ENCODE measurements around the gene MOGAT1. TPM values are rescaled to one million over a fixed set of nuclear protein-coding genes. Genes with fewer than 3 reads are reported as not detected.
A peak's percentile ranks its signal among the peaks of the same experiment; 100 is the strongest.

The MOGAT1 gene
- not detected for total RNA-seq (2021; ENCODE audit: unreplicated experiment)
- not detected for polyA plus RNA-seq (2012; ENCODE audit: insufficient read length)
- Bru-seq, nascent RNA, result percentile 15 among the genes with signal in this experiment
- BruChase-seq, experiment 1, labeled RNA remaining after a 2-hour chase, result percentile 2 among the genes with signal in this experiment
- BruChase-seq, experiment 2, labeled RNA remaining after a 6-hour chase, result percentile 5 among the genes with signal in this experiment
- long read RNA-seq, result 0 reads

- Histone ChIP-seq H3K9me3 (ENCODE audit: control insufficient read depth, insufficient read depth, low read depth, low read length) (no peaks in the 10 kb centered on the region), H3K27ac (ENCODE audit: low read length) (no peak within 1 kb of the TSS), H3K4me1 (ENCODE audit: control insufficient read depth, insufficient read depth, low read length) (peaks cover 3% of the 10 kb centered on the region; the same call in 1 of the 2 replicates), H3K4me3 (ENCODE audit: low read depth in 2 of 2, low read length in 2 of 2) (peak within 1 kb of the TSS; percentile 42 to 52), H3K36me3 (ENCODE audit: control insufficient read depth, insufficient read depth, low read length) (no peaks in the 10 kb centered on the region), H3K27me3 (ENCODE audit: control insufficient read depth, insufficient read depth, low read length) (no peaks in the 10 kb centered on the region)
- CTCF ChIA-PET, result no interaction called here
- TF ChIP-seq CTCF (IDR thresholded peaks at IDR 0.05), result no peak
- TF ChIP-seq POLR2AphosphoS5 (IDR thresholded peaks at IDR 0.05; ENCODE audit: low read depth, low read length), result no peak
- no peak for TF ChIP-seq SIN3A (IDR thresholded peaks at IDR 0.05; ENCODE audit: borderline replicate concordance, insufficient read depth, low read depth, low read length)
- TF ChIP-seq TCF7L2 (IDR thresholded peaks at IDR 0.05; ENCODE audit: low read depth, low read length), result no peak
- no peak for TF ChIP-seq REST (IDR thresholded peaks at IDR 0.05; ENCODE audit: insufficient read depth in 1 of 2, low read depth in 2 of 2, low read length in 1 of 2)
- ATAC-seq (peak; percentile 90), DNase-seq (ENCODE audit: low read depth, low spot score) (no peak)
- POLR2A ChIA-PET, result no interaction called here
- BruUV-seq (replicated peaks), result no TSS peak
- in situ Hi-C loops (cut with HindIII; ENCODE audit: low pct_unique_long_range_greater_than_20kb, low sequenced_read_pairs) (no loop called here), intact Hi-C loops (cut with micrococcal nuclease; ENCODE audit: unreplicated experiment) (no loop called here)
These were observed at the start of gene MOGAT1 for GRCh38 chr2:222671259-222672067. Gene MOGAT1 (plus strand): TSS chr2:222671658. CDS start chr2:222671786, 128 bp downstream.

- ChIA-PET POLR2A (no interaction called here), CTCF (no interaction called here)
- H3K27me3 ChIP-seq (ENCODE audit: control insufficient read depth, insufficient read depth, low read length), result no peaks in the 10 kb centered on the region
- intact Hi-C loops (cut with micrococcal nuclease; ENCODE audit: unreplicated experiment), result no loop called here
- no peak for DNase-seq (ENCODE audit: low read depth, low spot score)
- in situ Hi-C loops (cut with HindIII; ENCODE audit: low pct_unique_long_range_greater_than_20kb, low sequenced_read_pairs), result no loop called here
- no peak overlapping the region for H3K27ac ChIP-seq (ENCODE audit: low read length)
- TF ChIP-seq SIN3A (IDR thresholded peaks at IDR 0.05; ENCODE audit: borderline replicate concordance, insufficient read depth, low read depth, low read length) (no peak), POLR2AphosphoS5 (IDR thresholded peaks at IDR 0.05; ENCODE audit: low read depth, low read length) (no peak), CTCF (IDR thresholded peaks at IDR 0.05) (no peak), REST (IDR thresholded peaks at IDR 0.05; ENCODE audit: insufficient read depth in 1 of 2, low read depth in 2 of 2, low read length in 1 of 2) (no peak)
- no peak for ATAC-seq
- peaks cover 40% of the 10 kb centered on the region for H3K36me3 ChIP-seq (ENCODE audit: control insufficient read depth, insufficient read depth, low read length)
- H3K4me1 ChIP-seq (ENCODE audit: control insufficient read depth, insufficient read depth, low read length), result no peaks in the 10 kb centered on the region
- no TSS peak for BruUV-seq (replicated peaks)
- H3K9me3 ChIP-seq (ENCODE audit: control insufficient read depth, insufficient read depth, low read depth, low read length), result no peaks in the 10 kb centered on the region
- no peak overlapping the region for H3K4me3 ChIP-seq (ENCODE audit: low read depth in 2 of 2, low read length in 2 of 2)
These were observed 49.6 kb upstream of the MOGAT1 start for GRCh38 chr2:222621893-222622292.
